ENCODE measurements around the gene FA2H.
A peak's percentile ranks its signal among the peaks of the same experiment; 100 is the strongest.

FA2H gene

DNA sequence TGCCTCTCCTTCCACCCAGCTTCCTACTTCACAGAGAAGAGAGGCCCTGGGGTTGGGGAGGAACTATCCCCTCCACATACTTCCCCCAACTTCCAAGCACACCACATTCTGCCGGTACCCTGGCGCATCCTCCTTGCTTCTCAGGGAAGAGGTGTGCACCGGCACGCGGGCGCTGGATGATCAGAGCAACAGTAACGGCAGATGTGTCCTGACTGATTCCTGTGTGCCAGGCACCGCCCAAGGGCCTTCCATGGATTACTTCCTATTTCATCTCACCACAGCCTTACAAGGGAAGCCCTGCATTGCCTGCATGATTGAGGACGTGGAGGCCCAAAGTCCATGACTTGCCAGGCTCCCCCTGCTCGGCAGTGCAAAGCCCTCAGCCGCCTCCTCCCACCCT is 52.9 kb downstream of the FA2H start:
- no peak for DNase-seq

DNA sequence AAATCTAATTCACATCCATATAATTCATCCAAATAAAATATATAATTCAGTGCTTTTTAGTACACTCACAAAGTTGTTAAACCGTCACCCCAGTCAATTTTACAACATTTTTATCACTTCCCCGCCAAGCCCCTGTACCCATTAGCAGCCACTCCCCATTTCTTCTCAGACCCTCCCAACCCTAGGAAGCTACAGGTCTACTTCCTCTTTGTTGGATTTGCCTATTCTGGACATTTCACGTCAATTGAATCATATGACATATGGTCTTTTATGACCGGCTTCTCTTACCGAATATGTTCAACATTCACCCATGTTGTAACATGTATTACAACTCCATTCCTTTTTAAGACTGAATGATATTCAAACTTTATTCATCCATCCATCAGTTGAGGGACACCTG is 54.0 kb downstream of the FA2H start:
- DNase-seq = no peak

DNA sequence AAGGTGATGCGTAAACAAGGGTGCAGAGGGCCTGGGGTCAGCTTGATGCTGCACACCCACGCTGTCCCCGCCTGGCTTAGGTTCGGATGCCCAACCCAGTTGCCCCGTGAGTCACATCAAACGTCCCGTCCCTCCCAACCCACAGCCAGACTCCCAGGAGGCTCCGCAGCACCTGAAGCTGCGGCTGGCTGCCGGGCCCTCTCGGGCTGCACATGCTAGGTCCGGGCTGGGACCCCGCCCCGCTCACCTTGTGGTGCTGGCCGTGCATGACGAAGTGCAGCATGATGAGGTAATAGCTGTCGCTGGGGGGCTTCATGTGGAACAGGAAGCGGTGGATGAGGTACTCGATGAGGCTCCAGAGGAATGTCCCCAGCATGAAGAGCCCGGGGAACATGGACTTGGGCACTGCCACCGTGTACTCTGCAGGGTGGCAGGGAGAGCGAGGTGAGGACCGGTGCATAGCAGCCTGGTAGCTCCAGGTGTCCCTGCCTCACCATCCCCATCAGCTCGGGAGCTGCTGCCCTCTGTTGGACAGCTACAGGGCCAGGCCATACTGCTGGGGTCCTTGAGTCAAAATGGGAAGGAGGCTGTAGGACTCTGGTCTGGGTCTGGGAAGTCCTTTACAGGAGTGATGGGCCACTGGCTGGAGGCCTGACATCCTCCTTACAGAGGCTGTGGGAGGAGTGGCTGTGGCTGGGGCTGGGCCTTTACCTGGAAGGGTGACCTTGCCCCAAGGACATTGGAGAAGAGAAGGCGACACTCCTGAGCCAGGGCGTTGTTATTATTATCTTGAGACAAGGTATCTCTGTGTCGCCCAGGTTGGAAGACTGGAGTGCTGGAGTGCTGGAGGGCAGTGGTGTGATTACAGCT is 55.6 kb downstream of the FA2H start:
- no peak for DNase-seq

- no peak for DNase-seq
Measured at GRCh38 chr16:74718140-74718539, 56.5 kb downstream of the FA2H start.

GRCh38 chr16:74717367-74717766 is 57.3 kb downstream of the FA2H start:
- no peak for DNase-seq

DNA sequence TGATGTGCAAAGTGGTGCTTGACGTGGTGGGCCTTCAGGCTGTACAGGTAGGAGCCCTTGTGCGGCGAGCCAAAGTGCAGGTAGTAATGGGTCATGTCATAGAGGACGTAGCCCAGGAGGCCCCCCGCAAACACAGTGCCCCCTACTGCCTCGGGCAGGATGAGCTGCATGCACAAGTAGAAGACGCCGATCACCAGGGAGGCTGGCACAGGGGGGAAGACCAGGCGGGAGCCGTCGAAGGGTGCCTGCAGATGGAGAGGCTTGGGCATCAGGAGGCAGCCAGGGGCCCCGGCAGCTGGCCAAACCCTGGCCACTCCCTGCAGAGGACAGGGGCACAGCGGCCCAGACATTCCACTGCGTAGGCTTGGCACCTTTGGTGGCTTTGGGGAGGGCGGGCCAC is 58.3 kb downstream of the FA2H start:
- no peak for DNase-seq

- DNase-seq = no peak
Measured at GRCh38 chr16:74713876-74714275, 60.7 kb downstream of the FA2H start.

DNA sequence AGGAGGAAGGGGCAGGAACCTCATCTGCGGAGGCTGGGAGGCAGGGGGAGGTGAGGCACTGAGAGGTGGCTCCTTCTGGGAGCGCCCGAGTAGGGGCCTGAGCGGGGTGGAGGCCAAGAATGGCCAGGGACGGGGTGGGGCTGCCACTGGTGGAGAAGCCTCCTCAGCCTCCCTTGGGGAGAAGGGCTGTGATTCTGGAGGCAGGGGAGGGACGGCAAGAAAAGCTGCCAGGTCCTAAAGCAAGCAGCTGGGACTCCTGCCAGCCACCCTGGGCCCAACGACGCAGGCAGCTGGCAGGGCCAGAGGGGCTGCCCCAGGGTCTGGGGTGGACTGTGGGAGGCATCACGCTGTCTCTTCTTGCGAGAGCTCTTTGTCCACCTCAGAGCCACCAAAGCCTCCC is 61.3 kb downstream of the FA2H start:
- DNase-seq = no peak

DNA sequence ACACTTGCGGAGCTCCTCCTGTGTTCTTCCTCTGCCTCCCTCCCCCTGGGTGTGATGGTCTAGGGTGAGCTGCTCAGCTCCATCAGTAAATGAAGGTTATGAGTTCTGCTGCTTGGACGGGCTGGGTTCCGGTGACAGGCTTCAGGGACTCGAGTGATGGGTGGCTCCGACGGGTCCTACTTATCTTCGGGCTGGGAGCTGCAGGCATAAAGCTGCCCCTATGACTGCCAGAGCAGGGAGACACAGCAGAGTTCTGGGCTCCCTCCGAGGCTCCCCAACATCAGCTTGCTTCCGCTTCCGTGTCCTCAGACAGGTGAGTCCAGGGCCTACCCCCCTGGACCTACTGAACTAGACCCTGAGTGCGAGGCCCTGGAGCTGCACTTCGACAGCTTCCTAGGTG is 62.7 kb downstream of the FA2H start:
- DNase-seq = no peak

DNA sequence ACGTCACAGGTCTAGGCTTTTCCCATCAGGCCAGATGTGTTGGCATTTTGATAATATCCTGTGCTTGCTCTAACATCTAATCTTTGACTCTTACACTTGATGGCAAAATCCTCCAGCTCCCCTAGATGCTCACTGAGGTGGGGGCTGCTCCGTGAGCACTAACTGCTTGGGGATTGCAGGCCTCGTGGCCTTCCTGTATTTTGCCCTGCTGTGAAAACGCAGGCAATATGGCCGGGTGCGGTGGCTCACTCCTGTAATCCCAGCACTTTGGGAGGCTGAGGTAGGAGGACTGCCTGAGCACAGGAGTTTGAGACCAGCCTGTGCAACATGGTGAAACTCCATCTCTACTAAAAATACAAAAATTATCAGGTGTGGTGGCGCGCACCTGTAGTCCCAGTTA is 64.2 kb downstream of the FA2H start:
- DNase-seq = no peak

- DNase-seq = peak; percentile 55
Measured at GRCh38 chr16:74709441-74709877, 65.2 kb downstream of the FA2H start.

- peak; percentile 58 for DNase-seq
Measured at GRCh38 chr16:74700438-74701225, 74.0 kb downstream of the FA2H start, which contains the start of gene MLKL. TSS of gene MLKL (minus strand) at chr16:74700862. CDS start at chr16:74695757, 5,105 bp downstream.

- no peak for DNase-seq
Measured at GRCh38 chr16:74700116-74700437, 74.5 kb downstream of the FA2H start.

DNA sequence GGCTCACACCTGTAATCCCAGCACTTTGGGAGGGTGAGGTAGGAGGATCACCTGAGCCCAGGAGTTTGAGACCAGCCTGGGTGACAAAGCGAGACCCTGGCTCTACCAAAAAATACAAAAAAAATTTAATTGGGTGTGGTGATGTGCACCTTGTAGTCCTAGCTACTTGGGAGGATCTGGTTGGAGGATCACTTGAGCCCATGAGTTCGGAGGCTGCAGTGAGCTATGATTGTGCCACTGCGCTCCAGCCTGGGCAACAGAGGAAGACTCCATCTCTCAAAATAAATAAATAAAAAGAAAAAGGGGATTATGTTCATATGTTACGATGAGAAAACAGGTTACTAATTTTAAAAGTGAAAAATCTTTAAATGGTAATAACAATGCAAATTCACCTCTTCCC is 75.0 kb downstream of the FA2H start:
- no peak for DNase-seq

DNA sequence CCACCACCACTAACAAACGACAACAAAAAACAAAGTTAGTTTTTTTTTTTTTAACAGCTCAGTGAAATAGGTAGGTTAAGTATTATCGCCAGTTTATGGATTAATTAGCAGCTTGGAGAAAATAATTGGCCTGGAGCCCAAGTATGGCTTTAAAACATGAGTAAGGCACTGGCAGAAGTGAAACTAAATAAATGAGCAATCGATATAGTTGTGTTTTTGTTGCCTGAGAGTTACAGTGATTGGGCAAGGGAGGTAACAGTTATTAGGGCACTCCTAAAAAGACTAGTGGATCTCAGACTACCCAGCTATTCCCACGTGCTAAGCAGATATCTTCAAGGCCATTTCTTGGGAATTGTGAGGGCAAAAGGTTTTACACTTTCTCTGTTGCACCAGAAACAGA is 76.4 kb downstream of the FA2H start:
- DNase-seq = no peak

GRCh38 chr16:74695450-74696422 is 78.9 kb downstream of the FA2H start:
- DNase-seq = peak; percentile 82

- DNase-seq = no peak
Measured at GRCh38 chr16:74691093-74691855, 83.3 kb downstream of the FA2H start.

DNA sequence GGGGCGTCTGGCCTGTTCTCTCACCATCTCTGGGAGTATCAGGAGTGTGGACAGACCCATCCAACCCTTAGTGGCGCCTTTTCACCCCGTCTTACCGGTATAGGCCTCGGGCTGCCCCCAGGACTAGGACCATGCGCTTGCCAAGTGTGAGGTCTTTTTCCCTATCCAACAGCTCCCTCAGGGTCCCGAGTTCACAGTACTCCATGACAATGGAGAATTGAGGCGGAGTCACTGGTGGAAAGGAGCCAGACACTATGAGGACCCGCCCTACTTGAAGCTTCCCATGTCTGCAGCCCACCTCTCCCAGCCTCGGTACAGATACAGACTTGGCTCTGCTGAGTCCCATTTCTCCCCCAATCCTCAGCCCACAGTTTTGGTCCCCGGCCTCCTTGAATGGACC is 92.1 kb downstream of the FA2H start:
- DNase-seq = no peak

- DNase-seq = no peak
Measured at GRCh38 chr16:74680681-74681080, 93.9 kb downstream of the FA2H start.

DNA sequence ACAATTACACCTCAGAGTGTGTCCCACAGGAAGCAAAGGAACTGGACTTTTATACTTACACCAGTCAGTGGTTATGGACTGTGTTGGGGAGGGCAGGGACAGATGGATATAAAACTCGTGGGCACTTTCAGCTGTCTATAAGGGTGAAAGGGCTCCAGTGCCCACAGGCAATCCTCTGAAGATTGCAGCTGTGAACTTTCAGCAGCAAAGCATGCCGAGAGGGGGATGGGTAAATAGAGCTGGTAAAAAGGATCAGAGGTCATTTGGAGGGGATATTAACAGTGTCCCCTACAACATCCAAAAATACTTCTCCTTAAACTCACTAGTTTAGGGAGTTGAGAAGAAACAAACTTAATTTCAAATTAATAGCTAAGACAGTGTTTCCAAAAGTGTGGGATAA is 94.6 kb downstream of the FA2H start:
- no peak for DNase-seq

DNA sequence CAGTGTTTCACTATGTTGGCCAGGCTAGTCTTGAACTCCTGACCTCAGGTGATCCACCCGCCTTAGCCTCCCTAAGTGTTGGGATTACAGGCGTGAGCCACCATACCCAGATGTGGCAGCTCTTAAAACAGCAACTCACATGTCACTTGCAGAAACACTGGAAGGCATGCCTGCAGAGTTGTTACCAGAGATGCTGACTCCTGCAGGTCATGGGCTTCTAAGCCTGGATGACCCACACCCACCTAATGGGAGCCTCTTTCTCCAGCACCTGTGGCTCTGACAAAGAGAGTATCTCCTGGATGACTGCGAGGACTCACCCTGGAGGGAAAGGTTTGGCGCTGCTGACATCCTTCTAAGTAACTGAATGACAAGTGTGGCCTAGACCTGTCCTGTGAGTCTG is 96.8 kb downstream of the FA2H start:
- DNase-seq = no peak

GRCh38 chr16:74673876-74674275 is 100.7 kb downstream of the FA2H start:
- DNase-seq = no peak
